SU-DHL-6 (cell line): ENCODE measurements around the gene OSER1.
"Not testable (repeated sequence)": the region's sequence is repeated elsewhere in the genome, so short reads cannot be mapped to it uniquely, and the experiment has no call there.

Experiments used
- CTCF ChIP-seq: fragments of 200-600 bp; sonication (generic); IDR thresholded peaks from one replicate; pipeline ENCODE4 v1.5.1; 2017; ENCODE audit warnings: antibody characterized with exemption, mild to moderate bottlenecking, low read length, moderate library complexity; ENCODE audit not compliant: insufficient read depth, poor library complexity, severe bottlenecking
- EZH2phosphoT487 ChIP-seq: fragments of 200-600 bp; sonication (generic), shearing (Covaris generic); conservative IDR thresholded peaks from 2 replicates; pipeline ENCODE4 v1.6.1; 2018; ENCODE audit warnings: mild to moderate bottlenecking, antibody characterized with exemption, low read length, moderate library complexity, mixed read lengths

GRCh38 chr20:44236840-44237239, 26.3 kb upstream of the OSER1 start:
- not testable (repeated sequence) for TF ChIP-seq CTCF, EZH2phosphoT487
